ENCODE data around the gene ZBTB47.

The ZBTB47 gene

DNA sequence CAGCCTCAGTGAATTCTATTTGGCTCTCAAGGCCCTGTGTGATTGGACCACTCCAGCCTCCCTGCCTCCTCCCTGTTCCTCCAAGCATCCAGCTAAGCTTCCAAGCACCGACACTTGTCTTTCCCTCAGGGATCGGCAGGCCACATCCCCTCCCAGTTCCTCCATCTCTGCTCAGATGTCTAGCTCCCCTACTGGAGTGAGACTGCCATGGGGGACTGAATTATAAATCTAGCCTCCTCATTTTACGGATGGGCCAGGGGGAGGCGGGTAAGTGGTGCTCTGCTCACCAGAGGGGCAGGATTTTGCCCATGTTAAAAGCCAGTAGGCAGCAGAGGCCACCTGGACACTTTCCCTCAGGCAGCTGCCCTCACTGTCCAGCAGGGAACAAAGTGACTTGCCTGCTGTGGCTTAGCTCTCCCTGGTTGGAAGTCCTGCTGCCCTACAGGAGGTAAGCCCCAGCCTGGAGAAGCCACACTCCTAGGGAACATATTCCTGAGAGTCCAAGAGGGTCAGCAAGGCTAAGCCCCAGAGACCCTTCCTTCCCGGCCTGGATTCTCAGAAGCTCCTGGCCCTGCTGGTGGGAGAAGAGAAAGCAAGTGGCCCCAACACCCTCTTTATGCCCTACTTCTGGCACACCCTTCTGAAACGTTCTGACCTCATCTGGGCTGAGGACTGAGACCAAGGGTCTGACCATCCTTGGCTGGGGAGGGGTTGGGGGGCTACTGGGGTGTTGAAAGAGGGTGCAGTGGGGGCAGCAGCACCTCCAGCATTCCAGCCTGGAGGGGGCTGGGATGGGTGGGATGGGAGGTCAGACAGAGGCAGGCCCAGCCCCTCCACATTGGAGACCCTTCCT is 58.2 kb downstream of the ZBTB47 start:
- in situ Hi-C loops (cut with MboI; ENCODE audit: low sequenced_read_pairs) = no loop called here

- in situ Hi-C loops (cut with MboI; ENCODE audit: low sequenced_read_pairs) = no loop called here
These were observed 58.8 kb downstream of the ZBTB47 start for GRCh38 chr3:42712344-42712648.

DNA sequence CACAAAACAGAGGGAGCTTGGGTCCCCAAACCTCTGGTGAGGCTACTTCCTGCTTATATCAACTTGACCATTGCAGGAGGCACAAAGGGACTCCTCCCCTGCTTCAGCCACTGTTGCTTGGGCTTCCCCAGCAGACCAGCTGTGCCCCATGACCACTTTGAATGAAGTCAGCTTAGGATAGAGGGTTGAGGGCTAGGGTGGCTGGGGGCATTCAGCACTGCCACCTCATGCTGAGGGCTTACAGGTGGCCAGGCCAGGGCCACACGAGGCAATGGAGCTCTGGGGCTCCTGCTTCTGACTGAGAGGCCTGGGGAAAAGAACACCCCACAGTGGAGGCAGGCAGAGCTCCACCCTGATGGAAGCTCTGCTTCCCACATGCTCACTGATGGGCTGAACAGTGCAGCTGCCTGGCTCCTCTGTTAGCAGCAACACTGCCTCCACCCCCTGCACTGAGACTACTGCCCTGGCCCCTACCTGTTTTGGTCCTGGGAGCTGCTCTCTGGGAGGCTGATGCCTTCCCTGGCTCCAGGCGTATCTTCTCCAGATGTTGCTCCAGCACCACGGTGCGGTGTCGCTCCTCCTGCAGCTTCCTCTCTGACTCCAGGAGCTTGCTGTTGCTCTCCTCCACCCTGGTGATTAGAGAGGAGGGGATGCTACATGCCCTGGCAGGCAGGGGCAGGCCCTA is 59.3 kb downstream of the ZBTB47 start:
- in situ Hi-C loops (cut with MboI; ENCODE audit: low sequenced_read_pairs) = no loop called here

- in situ Hi-C loops (cut with MboI; ENCODE audit: low sequenced_read_pairs) = no loop called here
These were observed 60.2 kb downstream of the ZBTB47 start for GRCh38 chr3:42713747-42714146.

GRCh38 chr3:42714171-42714852 is 60.8 kb downstream of the ZBTB47 start:
- in situ Hi-C loops (cut with MboI; ENCODE audit: low sequenced_read_pairs) = no loop called here

Data from HL-60/S4 treated with phorbol 12-myristate 13-acetate at 8.2 ng/mL for 4 days and 3 days (cell line).